GM12878 (cell line): ENCODE results near the gene GABBR2. TPM values are rescaled to one million over a fixed set of nuclear protein-coding genes. Genes with fewer than 3 reads are reported as not detected.

ENCODE experiments used
- ATAC-seq: fragments of 200-7000 bp; cut with Tn5 transposase; 3 replicates; pipeline ENCODE4 v1.9.1; 2020; ENCODE audit warnings: mild to moderate bottlenecking, moderate library complexity
- BruUV-seq: library from RNA; stranded (reverse); fragments of 400-500 nt; replicated peaks from 2 replicates; lab custom pipeline; 2021; lab: Mats Ljungman, UMichigan
- CTCF ChIA-PET: fragments of 300-600 bp; sonication (Branson Sonifier 250); formaldehyde crosslinking; extraction: SDS; loops from one replicate; lab custom pipeline; 2021; ENCODE audit warnings: inconsistent platforms; lab: Yijun Ruan, JAX
- POLR2A ChIA-PET: fragments of 350-600 bp; formaldehyde crosslinking; extraction: SDS; loops from one replicate; lab custom pipeline; 2021; ENCODE audit warnings: inconsistent platforms; lab: Charles Lee
- RAD21 ChIA-PET: fragments of 300-600 bp; sonication (Branson Sonifier 250); formaldehyde crosslinking; loops from one replicate; lab custom pipeline; 2023; ENCODE audit warnings: antibody characterized with exemption; ENCODE audit not compliant: unreplicated experiment; lab: Charles Lee
- SMC1A ChIA-PET: fragments of 300-600 bp; sonication (Branson Sonifier 250); formaldehyde crosslinking; loops from one replicate; lab custom pipeline; 2023; ENCODE audit not compliant: unreplicated experiment, uncharacterized antibody; lab: Charles Lee
- DNase-seq: peaks from one replicate; pipeline ENCODE4 v3.0.0-alpha.2; 2011; ENCODE audit warnings: low read depth, low spot score
- FAIRE-seq: peaks from 3 replicates; lab custom pipeline; 2011; peaks lifted over from hg19 to GRCh38; lab: Jason Lieb, UNC
- H2AFZ ChIP-seq: 2 replicates; pipeline ENCODE4 v1.6.0; 2011; ENCODE audit warnings: low read depth, low read length, control low read depth; ENCODE audit not compliant: control insufficient read depth
- H3K27ac ChIP-seq: 2 replicates; pipeline ENCODE4 v1.5.1; 2011; ENCODE audit warnings: control low read depth; ENCODE audit not compliant: control insufficient read depth, insufficient read depth
- H3K27me3 ChIP-seq, 2 experiments: replicated peaks in 1 of 2; 2 replicates each; pipeline versions ENCODE4 v1.6.0 to v1.6.1; 2011; ENCODE audit warnings: low read length in 1 of 2; ENCODE audit not compliant: control insufficient read depth in 2 of 2, insufficient read depth in 2 of 2
- H3K36me3 ChIP-seq, 2 experiments: 2 replicates each; pipeline ENCODE4 v1.5.1; 2011; ENCODE audit warnings: low read length in 1 of 2; ENCODE audit not compliant: control insufficient read depth in 2 of 2, insufficient read depth in 2 of 2
- H3K4me1 ChIP-seq: 2 replicates; pipeline ENCODE4 v1.6.1; 2011; ENCODE audit warnings: mild to moderate bottlenecking, low read length, moderate library complexity, mixed read lengths; ENCODE audit not compliant: control insufficient read depth, insufficient read depth
- H3K4me2 ChIP-seq: 2 replicates; pipeline ENCODE4 v1.6.0; 2011; ENCODE audit warnings: control low read depth; ENCODE audit not compliant: control insufficient read depth, insufficient read depth
- H3K4me3 ChIP-seq: fragments of 200-600 bp; sonication (generic); 2 replicates; pipeline ENCODE4 v1.5.1; 2016
- H3K79me2 ChIP-seq: 2 replicates; pipeline ENCODE4 v1.6.0; 2011; ENCODE audit warnings: low read length; ENCODE audit not compliant: control insufficient read depth, insufficient read depth
- H3K9ac ChIP-seq: 2 replicates; pipeline ENCODE4 v1.8.0; 2011; ENCODE audit warnings: low read length, control low read depth, mixed read lengths; ENCODE audit not compliant: control insufficient read depth, insufficient read depth
- H3K9me3 ChIP-seq: replicated peaks from 3 replicates; pipeline ENCODE4 v1.5.1; 2011; ENCODE audit warnings: mild to moderate bottlenecking, low read length; ENCODE audit not compliant: control insufficient read depth, insufficient read depth
- H4K20me1 ChIP-seq: 2 replicates; pipeline ENCODE4 v1.6.0; 2011; ENCODE audit not compliant: control insufficient read depth, insufficient read depth
- BMI1 ChIP-seq: fragments of 450-650 bp; IDR thresholded peaks from 2 replicates; pipeline ENCODE4 v1.6.1; 2016; ENCODE audit warnings: mild to moderate bottlenecking, moderate library complexity, borderline replicate concordance
- DPF2 ChIP-seq: fragments of 450-650 bp; IDR thresholded peaks from 2 replicates; pipeline ENCODE4 v1.6.1; 2017; ENCODE audit warnings: mild to moderate bottlenecking
- IKZF2 ChIP-seq, 2 experiments: fragments of 450-650 bp; IDR thresholded peaks; 2 replicates each; pipeline ENCODE4 v1.6.1; 2017; ENCODE audit warnings: mild to moderate bottlenecking in 2 of 2, moderate library complexity in 2 of 2
- JUNB ChIP-seq: IDR thresholded peaks from 2 replicates; pipeline ENCODE4 v1.6.1; 2016; ENCODE audit warnings: antibody characterized with exemption, mild to moderate bottlenecking
- MYC ChIP-seq: IDR thresholded peaks from 2 replicates; pipeline ENCODE4 v1.6.1; 2011; ENCODE audit warnings: mild to moderate bottlenecking, low read length, moderate library complexity, inconsistent platforms; ENCODE audit not compliant: insufficient read depth, insufficient replicate concordance, insufficient read length, severe bottlenecking
- SMARCA5 ChIP-seq: fragments of 450-650 bp; IDR thresholded peaks from 2 replicates; pipeline ENCODE4 v1.6.1; 2017; ENCODE audit warnings: mild to moderate bottlenecking
- ZNF622 ChIP-seq: fragments of 450-650 bp; IDR thresholded peaks from 2 replicates; pipeline ENCODE4 v1.6.1; 2017; ENCODE audit warnings: mild to moderate bottlenecking, inconsistent platforms
- WGBS: methylation state at CpG from one replicate; pipeline ENCODE4 v1.1.6; 2016; ENCODE audit warnings: low lambda C conversion rate; ENCODE audit not compliant: insufficient replicate concordance, insufficient coverage; ENCODE audit errors: missing lambda C conversion rate; 5-methylcytosine and 5-hydroxymethylcytosine counted together
- in situ Hi-C: fragments of 300-500 bp; cut with MboI; formaldehyde crosslinking; loops from 9 replicates; pipeline ENCODE4 v1.14.3; 2018; ENCODE audit warnings: mixed read lengths
- intact Hi-C: fragments of 100-400 bp; cut with micrococcal nuclease; formaldehyde crosslinking; loops from one replicate; pipeline ENCODE4 v1.14.2; 2022; ENCODE audit not compliant: unreplicated experiment
- polyA plus RNA-seq, 11 experiments: library from polyadenylated mRNA; depleted of rRNA in 4 of 11; unstranded in 6 of 11; stranded (reverse) in 5 of 11; fragments of >200 nt; fragmentation: Nextera tagmentation in 4 of 11; fragmentation: Illumina TruSeq in 1 of 11; extraction: Ambion mirVana in 4 of 11; extraction: Trizol in 1 of 11; gene quantifications; 1 replicate in 1 of 11; 2 replicates in 10 of 11; pipeline versions ENCODE4 v1.2.1 to v1.2.3, GENCODE V29; 2011 to 2016; ENCODE audit warnings: inconsistent platforms in 2 of 11, missing spikeins in 2 of 11, low read depth in 1 of 11
- total RNA-seq, 4 experiments: library from RNA; depleted of rRNA in 3 of 4; stranded (reverse); fragments of >200 nt in 3 of 4; fragmentation: Illumina TruSeq in 1 of 4; extraction: Trizol in 1 of 4; gene quantifications; 2 replicates each; pipeline versions ENCODE4 v1.2.1 to v1.2.3, GENCODE V29; 2013 to 2021
- TF ChIP-seq, protein P1 (sequence below): fragments of 450-650 bp; conservative IDR thresholded peaks from 2 replicates; pipeline ENCODE4 v1.6.1; 2017; ENCODE audit warnings: mild to moderate bottlenecking, moderate library complexity
- TF ChIP-seq, protein P2 (sequence below): fragments of 150-350 bp; IDR thresholded peaks from 2 replicates; pipeline ENCODE4 v1.6.1; 2014; ENCODE audit warnings: mild to moderate bottlenecking, low read depth, low read length

GABBR2 gene
- total and polyA plus RNA-seq, 10 of the 15 experiments (the other 5 are each of a cell fraction or from before 2014, with no cell fraction given), result 0.02 to 2.2 (median 0.06) TPM; not detected in 2

DNA sequence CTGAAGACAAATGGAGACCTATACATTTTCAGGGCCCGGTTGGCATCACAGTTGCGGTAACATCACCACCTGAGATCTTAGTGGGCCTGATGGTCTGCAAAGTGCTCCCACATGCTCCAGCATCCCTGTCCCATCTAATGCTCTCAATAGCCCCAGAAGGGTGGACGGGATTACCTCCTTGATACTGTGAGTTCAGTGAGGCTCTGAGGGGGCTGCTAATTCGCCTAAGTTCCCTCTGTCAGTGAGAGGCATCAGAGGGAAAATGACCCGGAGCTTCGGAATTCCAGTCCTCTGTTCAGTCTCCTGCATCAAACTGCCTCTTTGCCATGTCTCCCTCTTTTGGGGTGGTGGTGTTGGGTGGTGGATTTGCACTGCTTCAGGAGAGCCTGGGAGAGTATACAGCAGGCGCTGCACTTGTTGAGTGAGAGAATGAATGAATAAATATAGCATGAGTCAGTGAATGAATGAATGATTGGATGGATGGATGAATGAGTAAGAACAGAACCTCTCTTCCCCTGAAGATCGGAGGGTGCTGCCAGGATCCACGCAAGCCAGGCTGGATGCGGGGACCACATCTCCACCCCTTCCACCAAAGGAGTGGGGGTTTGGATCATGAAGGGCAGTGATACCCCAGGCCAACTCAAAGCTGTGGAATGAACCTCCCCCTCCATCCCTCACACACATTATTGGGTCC lies 141.0 kb downstream of the GABBR2 start:
- RAD21 ChIA-PET, result no interaction called here
- no peaks in the 10 kb centered on the region for H3K27me3 ChIP-seq
- FAIRE-seq (no peak), ATAC-seq (no peak), DNase-seq (no peak)
- H3K79me2 ChIP-seq, result no peaks in the 10 kb centered on the region
- no peak overlapping the region for H3K27ac ChIP-seq
- no peaks in the 10 kb centered on the region for H3K9me3 ChIP-seq
- TF ChIP-seq IKZF2 (IDR thresholded peaks at IDR 0.05), result no peak
- no peak for TF ChIP-seq BMI1
- TF ChIP-seq JUNB, result no peak
- TF ChIP-seq, protein P1, sequence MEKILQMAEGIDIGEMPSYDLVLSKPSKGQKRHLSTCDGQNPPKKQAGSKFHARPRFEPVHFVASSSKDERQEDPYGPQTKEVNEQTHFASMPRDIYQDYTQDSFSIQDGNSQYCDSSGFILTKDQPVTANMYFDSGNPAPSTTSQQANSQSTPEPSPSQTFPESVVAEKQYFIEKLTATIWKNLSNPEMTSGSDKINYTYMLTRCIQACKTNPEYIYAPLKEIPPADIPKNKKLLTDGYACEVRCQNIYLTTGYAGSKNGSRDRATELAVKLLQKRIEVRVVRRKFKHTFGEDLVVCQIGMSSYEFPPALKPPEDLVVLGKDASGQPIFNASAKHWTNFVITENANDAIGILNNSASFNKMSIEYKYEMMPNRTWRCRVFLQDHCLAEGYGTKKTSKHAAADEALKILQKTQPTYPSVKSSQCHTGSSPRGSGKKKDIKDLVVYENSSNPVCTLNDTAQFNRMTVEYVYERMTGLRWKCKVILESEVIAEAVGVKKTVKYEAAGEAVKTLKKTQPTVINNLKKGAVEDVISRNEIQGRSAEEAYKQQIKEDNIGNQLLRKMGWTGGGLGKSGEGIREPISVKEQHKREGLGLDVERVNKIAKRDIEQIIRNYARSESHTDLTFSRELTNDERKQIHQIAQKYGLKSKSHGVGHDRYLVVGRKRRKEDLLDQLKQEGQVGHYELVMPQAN, result no peak
- TF ChIP-seq ZNF622, result no peak
- TF ChIP-seq, protein P2, sequence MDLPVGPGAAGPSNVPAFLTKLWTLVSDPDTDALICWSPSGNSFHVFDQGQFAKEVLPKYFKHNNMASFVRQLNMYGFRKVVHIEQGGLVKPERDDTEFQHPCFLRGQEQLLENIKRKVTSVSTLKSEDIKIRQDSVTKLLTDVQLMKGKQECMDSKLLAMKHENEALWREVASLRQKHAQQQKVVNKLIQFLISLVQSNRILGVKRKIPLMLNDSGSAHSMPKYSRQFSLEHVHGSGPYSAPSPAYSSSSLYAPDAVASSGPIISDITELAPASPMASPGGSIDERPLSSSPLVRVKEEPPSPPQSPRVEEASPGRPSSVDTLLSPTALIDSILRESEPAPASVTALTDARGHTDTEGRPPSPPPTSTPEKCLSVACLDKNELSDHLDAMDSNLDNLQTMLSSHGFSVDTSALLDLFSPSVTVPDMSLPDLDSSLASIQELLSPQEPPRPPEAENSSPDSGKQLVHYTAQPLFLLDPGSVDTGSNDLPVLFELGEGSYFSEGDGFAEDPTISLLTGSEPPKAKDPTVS, result no peak
- no peak for TF ChIP-seq DPF2
- no peak for TF ChIP-seq MYC
- TF ChIP-seq SMARCA5, result no peak
- no peaks in the 10 kb centered on the region for H3K36me3 ChIP-seq
- intact Hi-C loops, result no loop called here
- H4K20me1 ChIP-seq, result no peaks in the 10 kb centered on the region
- CTCF ChIA-PET, result no interaction called here
- H3K4me3 ChIP-seq, result no peak overlapping the region
- H3K9ac ChIP-seq, result no peak overlapping the region
- H3K4me1 ChIP-seq, result peaks cover 3% of the 10 kb centered on the region; the same call in 1 of the 2 replicates
- SMC1A ChIA-PET, result no interaction called here
- BruUV-seq, result no TSS peak
- no peak overlapping the region for H2AFZ ChIP-seq
- in situ Hi-C loops, result no loop called here
- no peak overlapping the region for H3K4me2 ChIP-seq
- POLR2A ChIA-PET, result no interaction called here
- 55% methylated on average over 9 of the region's 10 CpGs for WGBS
